ENCODE results near the gene GPR37L1.

GPR37L1 gene

GRCh38 chr1:202127836-202128622, 5.3 kb downstream of the GPR37L1 start:
- TF ChIP-seq CTCF (IDR thresholded peaks at IDR 0.05; ENCODE audit: insufficient read depth, low read length, poor library complexity, severe bottlenecking): no peak
- Histone ChIP-seq H3K4me3 (replicated peaks; ENCODE audit: low read depth, low read length) (no peak overlapping the region), H3K36me3 (ENCODE audit: control insufficient read depth, insufficient read depth, low read length) (peaks cover 6% of the 10 kb centered on the region), H3K27me3 (replicated peaks; ENCODE audit: control insufficient read depth, insufficient read depth, low read length) (peaks cover 2% of the 10 kb centered on the region; the same call in 1 of the 2 replicates)
- no peak for DNase-seq (ENCODE audit: extremely low read depth, insufficient read length)

- H3K36me3 ChIP-seq (ENCODE audit: control insufficient read depth, insufficient read depth, low read length): peaks cover 11% of the 10 kb centered on the region
- no peaks in the 10 kb centered on the region for H3K27me3 ChIP-seq (replicated peaks; ENCODE audit: control insufficient read depth, insufficient read depth, low read length)
- no peak for DNase-seq (ENCODE audit: extremely low read depth, insufficient read length)
- H3K4me3 ChIP-seq (replicated peaks; ENCODE audit: low read depth, low read length): no peak overlapping the region
- no peak for TF ChIP-seq CTCF (IDR thresholded peaks at IDR 0.05; ENCODE audit: insufficient read depth, low read length, poor library complexity, severe bottlenecking)
Observed at GRCh38 chr1:202129453-202130296, 7.0 kb downstream of the GPR37L1 start.

GRCh38 chr1:202130297-202130721, 7.6 kb downstream of the GPR37L1 start:
- no peaks in the 10 kb centered on the region for H3K27me3 ChIP-seq (replicated peaks; ENCODE audit: control insufficient read depth, insufficient read depth, low read length)
- no peak for DNase-seq (ENCODE audit: extremely low read depth, insufficient read length)
- H3K36me3 ChIP-seq (ENCODE audit: control insufficient read depth, insufficient read depth, low read length): peaks cover 14% of the 10 kb centered on the region
- no peak for TF ChIP-seq CTCF (IDR thresholded peaks at IDR 0.05; ENCODE audit: insufficient read depth, low read length, poor library complexity, severe bottlenecking)
- H3K4me3 ChIP-seq (replicated peaks; ENCODE audit: low read depth, low read length): no peak overlapping the region

GRCh38 chr1:202130816-202131522, 8.3 kb downstream of the GPR37L1 start:
- no peak for DNase-seq (ENCODE audit: extremely low read depth, insufficient read length)

More at GRCh38 chr1:202130816-202131522, 8.3 kb downstream of the GPR37L1 start:
- Histone ChIP-seq H3K27me3 (replicated peaks; ENCODE audit: control insufficient read depth, insufficient read depth, low read length) (no peaks in the 10 kb centered on the region), H3K36me3 (ENCODE audit: control insufficient read depth, insufficient read depth, low read length) (peaks cover 17% of the 10 kb centered on the region), H3K4me3 (replicated peaks; ENCODE audit: low read depth, low read length) (no peak overlapping the region)
- TF ChIP-seq CTCF (IDR thresholded peaks at IDR 0.05; ENCODE audit: insufficient read depth, low read length, poor library complexity, severe bottlenecking): no peak

Data from GM06990 (cell line).